ENCODE results near the gene JHY. TPM values are rescaled to one million over a fixed set of nuclear protein-coding genes. Genes with fewer than 3 reads are reported as not detected.

Gene JHY
- 0.77 and 1.7 TPM in 2 replicates for total RNA-seq

GRCh38 chr11:122882189-122882856 lies at the start of gene JHY:
Gene JHY (plus strand): TSS chr11:122882759. CDS start chr11:122885850, 3,091 bp downstream.

GRCh38 chr11:122981388-122982264 lies 99.1 kb downstream of the JHY start, which contains the start of gene BSX:
Gene BSX (minus strand): TSS chr11:122981834. CDS start chr11:122981671, 163 bp downstream.

Other genes starting within 250 kb of the JHY start
- gene UBASH3B, start 227.0 kb upstream of the JHY start, total RNA-seq = 19.1 and 26.6 TPM in 2 replicates
- gene CRTAM, start 44.3 kb upstream of the JHY start, total RNA-seq = not detected in 2 replicates
- not detected in 2 replicates for gene BSX, start 99.1 kb downstream of the JHY start, total RNA-seq
- 2,423 and 3,174 TPM in 2 replicates for gene HSPA8, start 179.4 kb downstream of the JHY start, total RNA-seq